Activated CD4-positive, alpha-beta T cell treated with anti-CD3 and anti-CD28 coated beads for 24 hours (primary cell): Measurements from ENCODE around the gene NSG1.

Experiments
- DNase-seq, 2 donors: peaks; one replicate each; pipeline ENCODE4 v3.0.0-alpha.2; 2020; ENCODE audit warnings: low read depth in 2 of 2

Gene NSG1

GRCh38 chr4:4396628-4397440 lies 9.9 kb downstream of the NSG1 start:
- DNase-seq, result no peak

GRCh38 chr4:4397441-4397819 lies 10.5 kb downstream of the NSG1 start:
- DNase-seq, result no peak

GRCh38 chr4:4398430-4398829 lies 11.5 kb downstream of the NSG1 start:
- no peak for DNase-seq

DNA sequence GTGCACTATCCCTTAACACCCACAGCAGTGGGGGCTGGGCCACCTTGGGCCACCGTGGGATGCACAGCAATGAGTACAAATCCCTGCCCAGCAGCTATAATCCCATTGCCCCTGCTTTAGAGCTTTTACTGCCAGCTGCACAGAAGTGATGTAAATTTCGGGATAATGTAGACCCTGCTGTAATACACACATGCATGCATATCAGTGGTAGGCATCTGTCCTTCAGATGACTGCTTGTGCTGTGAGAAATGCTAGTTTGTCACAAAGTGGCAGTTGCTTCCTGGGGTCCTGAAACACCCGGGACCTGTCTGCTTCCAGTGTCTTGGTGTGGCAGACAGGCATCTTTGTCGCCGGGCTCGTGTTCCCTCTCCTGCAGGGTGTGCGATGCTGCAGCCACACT lies 14.1 kb downstream of the NSG1 start:
- no peak for DNase-seq

DNA sequence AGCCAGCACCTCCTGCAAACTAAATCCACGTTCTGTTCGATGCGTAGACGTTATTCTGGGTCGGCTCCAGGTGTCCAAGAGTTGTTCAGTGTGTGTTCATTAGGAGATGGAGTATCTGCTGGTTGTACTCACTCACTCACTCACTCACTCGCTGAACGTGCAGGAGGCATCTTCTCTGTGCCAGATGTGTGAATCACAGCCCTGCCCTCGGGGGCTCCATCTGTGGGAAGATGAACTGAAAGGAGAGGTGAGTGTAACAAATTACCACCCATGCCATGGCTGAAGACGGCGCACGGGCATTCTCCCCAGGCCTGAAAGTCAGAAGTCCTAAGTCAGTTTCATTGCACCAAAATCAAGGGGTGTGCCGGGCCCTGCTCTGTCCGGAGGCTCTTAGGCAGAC lies 16.1 kb downstream of the NSG1 start:
- no peak for DNase-seq

GRCh38 chr4:4405358-4405962 lies 18.6 kb downstream of the NSG1 start:
- no peak for DNase-seq

DNA sequence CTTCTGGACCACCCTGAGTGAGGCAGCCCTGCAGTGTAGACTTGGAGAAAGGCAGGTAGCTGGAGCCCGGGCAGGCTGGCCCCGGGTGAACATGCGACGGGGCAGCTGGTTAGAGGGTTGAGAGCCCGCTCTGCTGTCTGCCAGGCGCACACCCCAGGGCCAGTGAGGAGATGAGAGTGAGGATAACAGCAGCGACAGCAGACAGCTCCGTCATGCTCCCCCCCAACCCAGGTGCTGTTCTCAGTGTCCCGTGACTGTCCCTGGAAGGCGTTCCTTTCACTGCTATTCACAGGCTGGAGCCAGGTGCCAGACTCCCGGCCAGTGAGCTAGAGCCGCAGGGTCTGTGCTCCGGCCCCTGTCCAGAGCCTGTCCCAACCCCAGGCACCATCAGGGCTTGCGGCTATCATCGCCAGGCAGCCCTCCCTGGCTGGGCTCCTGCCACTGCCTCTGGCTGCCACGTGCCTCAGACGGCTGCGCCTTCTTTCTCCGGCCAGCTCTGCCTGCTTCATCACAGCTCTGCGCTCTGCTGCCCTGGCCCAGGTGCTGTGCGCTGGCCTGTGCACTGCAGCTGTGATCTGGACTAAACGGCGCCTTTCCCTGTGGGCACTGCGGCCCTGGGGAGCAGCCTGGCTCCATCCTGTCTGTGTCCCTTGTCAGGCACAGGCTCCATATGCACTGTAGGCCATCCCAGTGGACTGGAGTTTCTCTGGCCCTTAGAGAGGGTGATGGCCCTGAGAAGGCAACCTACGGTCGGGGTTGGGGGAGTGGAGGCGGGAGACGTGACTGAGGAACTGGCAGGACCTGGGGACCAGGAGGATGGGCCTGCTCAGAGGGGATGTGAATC lies 19.8 kb downstream of the NSG1 start:
- DNase-seq, result no peak

DNA sequence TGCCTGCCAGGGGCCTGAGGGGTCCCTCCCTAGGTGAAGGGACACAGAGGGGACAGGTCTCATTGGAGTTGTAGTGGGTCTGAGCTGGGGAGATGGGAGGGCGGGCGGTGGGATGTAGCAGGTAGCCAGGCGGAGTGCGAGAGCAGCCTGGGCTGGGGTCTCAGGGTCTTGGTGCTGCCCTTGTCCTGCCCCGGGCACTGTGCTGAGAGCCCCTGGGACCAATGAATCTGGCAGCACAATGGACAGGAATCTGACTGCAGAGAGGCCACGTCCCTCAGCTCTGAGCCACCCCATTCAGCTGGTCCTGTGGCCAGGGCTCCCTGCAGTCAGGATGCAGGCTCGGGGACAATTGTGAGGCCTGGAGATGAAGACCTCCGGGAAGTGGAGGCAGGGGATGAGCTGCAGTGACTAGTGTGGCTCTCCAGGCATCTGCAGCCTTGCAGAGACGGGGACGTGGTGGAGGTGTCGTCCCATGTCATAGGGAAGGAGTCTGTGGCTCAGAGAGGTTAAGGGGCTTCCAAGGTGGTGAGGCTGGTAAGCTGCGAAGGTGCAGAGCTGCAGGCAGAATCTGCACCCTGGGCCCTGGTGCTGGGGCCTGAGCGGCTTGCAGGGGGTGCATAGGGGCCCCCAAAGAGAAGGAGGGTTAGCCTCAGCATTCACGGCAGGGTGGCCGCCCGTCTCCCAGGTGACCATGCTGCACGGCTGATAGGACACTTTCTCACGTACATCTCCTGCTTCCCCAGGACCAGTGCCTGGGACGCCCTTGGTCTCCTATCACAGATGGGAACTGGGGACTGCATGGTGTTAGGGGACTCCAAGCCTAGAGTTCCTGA lies 20.6 kb downstream of the NSG1 start:
- DNase-seq, result no peak

- DNase-seq, result no peak
These were observed 21.2 kb downstream of the NSG1 start for GRCh38 chr4:4408132-4408523.

DNA sequence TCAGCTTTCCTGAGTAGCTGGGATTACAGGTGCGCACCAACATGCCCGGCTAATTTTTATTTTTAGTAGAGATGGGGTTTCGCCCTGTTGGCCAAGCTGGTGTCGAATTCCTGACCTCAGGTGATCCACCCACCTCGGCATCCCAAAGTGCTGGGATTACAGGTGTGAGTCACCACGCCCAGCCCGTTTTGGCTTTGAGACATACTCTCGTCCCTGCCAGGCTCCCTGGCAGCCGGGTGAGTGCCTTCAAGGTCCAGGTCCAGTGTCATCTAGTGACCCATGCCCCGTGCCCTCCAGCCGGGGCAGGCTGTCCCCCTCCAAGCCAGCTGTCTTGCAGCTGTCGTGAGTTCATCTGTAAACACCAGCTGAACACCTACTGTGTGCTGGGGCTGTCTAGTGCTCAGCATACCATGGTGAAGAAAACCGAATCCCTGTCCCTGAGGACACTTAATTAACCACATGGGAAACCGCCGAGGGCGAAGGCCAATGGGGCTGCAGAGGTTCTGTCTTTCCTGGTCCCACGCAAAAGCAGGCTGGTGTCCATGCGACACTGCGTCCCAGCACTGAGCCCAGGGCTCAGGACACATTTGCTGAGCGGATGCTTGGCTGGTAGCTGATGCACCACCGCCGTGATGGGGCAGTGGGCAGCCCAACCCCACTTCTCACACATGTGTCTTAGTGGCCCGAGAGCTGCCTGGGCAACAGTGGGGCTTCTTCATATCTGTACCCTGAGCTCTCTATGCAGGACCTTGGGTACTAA lies 21.9 kb downstream of the NSG1 start:
- DNase-seq, result no peak

- no peak for DNase-seq
These were observed 22.7 kb downstream of the NSG1 start for GRCh38 chr4:4409416-4410115.

DNA sequence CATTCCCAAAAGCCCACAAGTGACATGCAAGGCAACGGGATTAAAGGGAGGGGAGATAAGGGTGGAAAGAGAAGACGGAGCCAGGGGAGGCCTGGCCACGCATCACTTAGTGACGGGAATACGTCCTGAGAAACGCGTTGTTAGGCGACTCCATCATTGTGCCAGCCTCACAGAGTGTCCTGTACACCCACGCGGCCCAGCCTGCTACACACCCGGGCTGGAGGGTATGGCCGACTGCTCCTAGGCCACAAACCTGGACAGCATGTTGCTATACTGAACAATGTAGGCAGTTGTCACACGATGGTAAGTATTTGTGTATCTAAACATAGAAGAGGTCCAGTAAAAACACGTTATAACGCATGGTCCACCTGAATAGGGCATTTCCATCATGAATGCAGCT lies 23.4 kb downstream of the NSG1 start:
- no peak for DNase-seq

GRCh38 chr4:4411906-4412305 lies 25.0 kb downstream of the NSG1 start:
- no peak for DNase-seq

- no peak for DNase-seq
These were observed 25.9 kb downstream of the NSG1 start for GRCh38 chr4:4412641-4413372.

GRCh38 chr4:4413373-4413725 lies 26.4 kb downstream of the NSG1 start:
- no peak for DNase-seq

GRCh38 chr4:4413806-4414205 lies 26.9 kb downstream of the NSG1 start:
- no peak for DNase-seq

DNA sequence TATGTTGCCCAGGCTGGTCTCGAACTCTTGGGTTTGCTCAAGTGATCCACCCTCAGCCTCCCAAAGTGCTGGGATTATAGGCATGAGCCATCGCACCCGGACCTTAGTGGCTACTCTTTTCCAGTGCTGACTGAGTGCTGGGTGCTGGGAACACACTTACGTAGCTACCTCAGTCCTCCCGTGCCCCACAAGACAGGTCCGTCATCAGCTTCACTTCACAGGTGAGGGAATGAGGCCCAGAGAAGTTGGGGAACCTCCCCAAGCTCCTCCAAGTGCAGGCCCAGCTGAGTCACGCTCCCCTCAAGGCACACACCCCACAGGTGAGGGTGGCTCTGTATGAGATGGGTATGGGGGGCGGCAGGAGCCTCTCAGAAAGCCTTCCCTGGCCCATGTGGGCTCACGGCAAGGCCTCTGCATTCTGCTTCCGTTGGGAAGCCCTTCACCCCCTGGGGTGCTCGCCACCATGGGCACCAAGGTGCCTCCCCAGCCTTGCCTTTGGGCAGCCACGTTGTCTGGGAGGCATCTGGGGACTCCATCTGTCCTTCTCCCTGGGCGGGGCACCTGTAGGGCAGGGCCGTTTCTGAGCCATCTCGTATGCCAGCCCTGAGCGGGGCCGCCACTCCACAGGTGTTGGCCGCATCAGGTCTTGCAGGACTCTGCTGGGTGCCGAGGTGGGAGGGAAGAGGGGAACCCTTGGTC lies 28.4 kb downstream of the NSG1 start:
- DNase-seq, result no peak

GRCh38 chr4:4415806-4416805 lies 29.2 kb downstream of the NSG1 start:
- DNase-seq, result no peak
